Aorta (tissue), 5 donors: Measurements from ENCODE around the gene PTGIR. TPM values are rescaled to one million over a fixed set of nuclear protein-coding genes. Genes with fewer than 3 reads are reported as not detected.

ENCODE experiments used
- ATAC-seq: fragments of 200-7000 bp; cut with Tn5 transposase; one replicate; pipeline ENCODE4 v1.9.1; 2022; ENCODE audit warnings: moderate library complexity; ENCODE audit not compliant: low FRiP score
- DNase-seq, 2 donors: peaks; one replicate each; pipeline ENCODE4 v3.0.0-alpha.2; 2020
- H3K27ac ChIP-seq, 2 donors: one replicate each; pipeline ENCODE4 v1.5.1; 2013; ENCODE audit warnings: low read length in 2 of 2, mild to moderate bottlenecking in 2 of 2, moderate library complexity in 2 of 2, control low read depth in 1 of 2, inconsistent platforms in 1 of 2, low read depth in 1 of 2
- H3K27me3 ChIP-seq, 2 donors: one replicate each; pipeline ENCODE4 v1.6.1; 2013; ENCODE audit warnings: control low read depth in 1 of 2, low read length in 1 of 2, mild to moderate bottlenecking in 1 of 2, moderate library complexity in 1 of 2; ENCODE audit not compliant: insufficient read depth in 2 of 2, control insufficient read depth in 1 of 2
- H3K36me3 ChIP-seq, 2 donors: one replicate each; pipeline ENCODE4 v1.6.1; 2013; ENCODE audit warnings: control low read depth in 1 of 2, low read length in 1 of 2, mild to moderate bottlenecking in 1 of 2; ENCODE audit not compliant: insufficient read depth in 2 of 2, control insufficient read depth in 1 of 2
- H3K4me1 ChIP-seq, 2 donors: one replicate each; pipeline ENCODE4 v1.6.1; 2013; ENCODE audit warnings: low read length in 2 of 2, control low read depth in 1 of 2, mild to moderate bottlenecking in 1 of 2, moderate library complexity in 1 of 2; ENCODE audit not compliant: insufficient read depth in 2 of 2, control insufficient read depth in 1 of 2
- H3K4me3 ChIP-seq, 2 donors: one replicate each; pipeline ENCODE4 v1.5.1; 2013; ENCODE audit warnings: low read length in 2 of 2, control low read depth in 1 of 2, mild to moderate bottlenecking in 1 of 2
- H3K9me3 ChIP-seq: one replicate; pipeline ENCODE4 v1.6.1; 2013; ENCODE audit warnings: mild to moderate bottlenecking, low read length; ENCODE audit not compliant: control insufficient read depth
- WGBS, 2 donors: extraction: QIAGEN DNeasy Blood & Tissue Kit; methylation state at CpG; one replicate each; pipeline ENCODE4 v1.1.7; 2013; 5-methylcytosine and 5-hydroxymethylcytosine counted together
- intact Hi-C, 2 donors: fragments of 100-400 bp; cut with DNase I; formaldehyde crosslinking; loops; one replicate each; pipeline versions ENCODE4 v1.14.2 to v1.15.0; 2022
- polyA plus RNA-seq, 2 donors: library from polyadenylated mRNA; stranded (reverse); fragments of 200-250 nt; gene quantifications; one replicate each; pipeline ENCODE4 v1.2.3, GENCODE V29; 2013
- total RNA-seq, 2 donors: library from RNA; stranded (reverse); fragmentation: NEBNext Ultra II Directional; extraction: Animal tissue kit (Norgen Biotek cat#: 25700); gene quantifications; one replicate each; pipeline ENCODE4 v1.2.1, GENCODE V29; 2021
- donor health status: healthy with polysubstance abuse.
- donor health status: Bipolar disorder and iron deficiency.
- donor health status: DM: no; HTN: no; CAD: no.
- donor health status: DM: no; HTN: no; CAD: no.
- donor health status: DM: yes; HTN: yes; CAD: no.

PTGIR gene
- total and polyA plus RNA-seq, 4 donors: 17.3 to 119 (median 70.6) TPM

DNA sequence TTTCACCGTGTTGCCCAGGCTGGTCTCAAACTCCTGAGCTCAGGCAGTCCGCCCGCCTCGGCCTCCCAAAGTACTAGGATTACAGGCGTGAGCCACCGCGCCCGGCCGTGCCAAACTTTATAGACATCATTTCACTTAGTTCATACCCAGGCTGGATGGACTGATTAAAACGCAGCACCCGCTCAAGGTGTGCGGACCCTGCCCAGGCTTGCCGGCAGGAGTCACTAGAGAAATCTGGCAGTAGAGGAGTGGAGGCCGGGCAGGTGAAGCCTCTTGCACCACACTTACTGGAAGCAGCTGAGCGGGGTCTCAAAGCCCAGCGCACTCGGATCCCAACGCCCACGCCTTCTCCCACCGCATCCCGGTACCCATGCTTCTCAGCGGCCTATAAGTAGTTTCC, 11.4 kb downstream of the PTGIR start:
- ATAC-seq: no peak
- Histone ChIP-seq H3K27ac (no peak overlapping the region), H3K4me3 (no peak overlapping the region), H3K27me3 (no peaks in the 10 kb centered on the region), H3K9me3 (no peaks in the 10 kb centered on the region), H3K36me3 (peaks cover 0 to 3% of the 10 kb centered on the region in 2 donors), H3K4me1 (peaks cover 0 to under 1% of the 10 kb centered on the region in 2 donors)
- intact Hi-C loops: no loop called here
- 87 to 89% methylated on average over 22 of the region's 22 CpGs for WGBS, 2 donors
- peak; percentile 48 to 74 for DNase-seq

DNA sequence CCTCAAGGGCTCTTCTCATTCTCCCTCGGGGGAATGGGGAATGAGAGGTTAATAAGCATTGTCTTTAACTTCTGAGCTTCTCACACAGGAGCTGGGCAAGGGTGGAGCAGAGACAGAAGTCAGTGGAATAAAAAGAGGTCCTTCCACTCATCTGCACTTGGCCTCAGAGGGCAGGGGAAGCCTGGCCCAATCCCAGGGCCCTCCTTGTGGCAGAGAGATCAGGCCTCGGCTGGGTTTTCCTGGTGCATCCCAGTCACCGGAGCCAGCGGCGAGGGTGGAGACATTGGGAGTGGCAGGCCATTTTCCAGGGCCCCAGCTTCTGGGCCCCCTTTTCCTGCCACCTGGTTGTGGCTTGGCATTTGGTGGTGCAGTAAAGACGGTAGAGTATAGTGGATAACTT, 13.1 kb downstream of the PTGIR start:
- intact Hi-C loops: loop anchor here (1.0 to 2.0 kb wide), 2 partner anchors 10 to 51 kb away; partner anchors contain the start of gene CALM3 (in 1 of the 2)
- Histone ChIP-seq H3K27me3 (no peaks in the 10 kb centered on the region), H3K4me3 (no peak overlapping the region), H3K36me3 (peaks cover 0 to 6% of the 10 kb centered on the region in 2 donors), H3K4me1 (no peaks in the 10 kb centered on the region), H3K27ac (no peak overlapping the region), H3K9me3 (no peaks in the 10 kb centered on the region)
- WGBS, 2 donors: 78 to 79% methylated on average over 6 of the region's 6 CpGs
- ATAC-seq (no peak), DNase-seq (peak; percentile 33 to 57)

DNA sequence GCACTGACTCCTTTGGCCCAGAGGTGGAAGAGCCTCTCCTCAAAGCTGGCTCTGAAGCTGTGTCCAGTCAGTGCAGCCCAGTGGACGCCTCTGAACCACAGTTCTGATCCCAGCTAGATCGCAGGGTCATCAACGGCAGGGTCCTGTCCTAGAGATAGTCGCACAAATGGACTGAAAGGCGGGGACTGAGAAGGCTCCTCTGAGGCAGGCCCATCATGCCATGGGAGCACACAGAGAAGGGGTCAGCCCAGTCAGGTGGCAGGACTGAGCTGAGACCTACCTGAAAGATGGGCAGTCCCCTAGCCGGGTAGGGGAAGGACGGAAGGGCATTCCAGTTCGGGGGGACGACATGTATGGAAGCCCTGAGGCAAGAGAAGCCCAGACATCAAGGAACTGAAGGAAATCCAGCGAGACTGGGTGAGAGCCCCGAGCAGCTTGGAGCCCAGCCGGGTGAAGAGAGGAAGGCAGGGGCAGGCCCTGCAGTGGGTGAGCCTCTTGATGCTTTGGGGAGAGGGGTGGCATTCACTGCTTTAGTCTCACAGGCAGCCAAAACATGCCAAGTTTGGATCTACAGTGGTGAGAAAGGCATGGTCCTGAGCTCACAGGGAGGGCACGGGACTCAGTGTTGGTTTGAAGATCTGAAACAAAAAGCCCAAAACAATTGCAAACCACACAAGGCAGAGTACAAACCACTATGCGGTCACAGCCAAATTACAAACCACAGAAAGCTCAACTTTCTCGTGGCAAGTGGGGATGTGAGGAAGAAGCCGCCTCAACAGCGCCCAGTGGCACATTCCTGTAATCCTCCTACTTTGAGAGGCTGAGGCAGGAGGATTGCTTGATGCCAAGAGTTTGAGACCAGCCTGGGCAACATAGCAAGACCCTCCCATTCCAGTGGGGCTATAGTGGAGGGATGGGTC, 13.8 kb downstream of the PTGIR start:
- Histone ChIP-seq H3K27me3 (no peaks in the 10 kb centered on the region), H3K9me3 (no peaks in the 10 kb centered on the region), H3K4me1 (no peaks in the 10 kb centered on the region), H3K27ac (no peak overlapping the region), H3K36me3 (peaks cover 0 to 6% of the 10 kb centered on the region in 2 donors), H3K4me3 (no peak overlapping the region)
- DNase-seq (peak; percentile 39 to 69), ATAC-seq (no peak)
- 70% methylated on average over 17 of the region's 17 CpGs for WGBS, 2 donors
- intact Hi-C loops: loop anchor here in 1 of 2 donors (2.0 kb wide), 1 partner anchor 52 kb away; no protein-coding TSS in a partner anchor

DNA sequence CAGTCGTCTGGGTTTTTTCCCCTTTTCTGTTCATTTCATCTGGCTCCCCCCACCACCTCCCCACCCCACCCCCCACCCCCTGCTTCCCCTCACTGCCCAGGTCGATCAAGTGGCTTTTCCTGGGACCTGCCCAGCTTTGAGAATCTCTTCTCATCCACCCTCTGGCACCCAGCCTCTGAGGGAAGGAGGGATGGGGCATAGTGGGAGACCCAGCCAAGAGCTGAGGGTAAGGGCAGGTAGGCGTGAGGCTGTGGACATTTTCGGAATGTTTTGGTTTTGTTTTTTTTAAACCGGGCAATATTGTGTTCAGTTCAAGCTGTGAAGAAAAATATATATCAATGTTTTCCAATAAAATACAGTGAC, 14.5 kb downstream of the PTGIR start:
- WGBS, 2 donors: 31 to 40% methylated on average over 5 of the region's 5 CpGs
- Histone ChIP-seq H3K4me1 (peaks cover 0 to 4% of the 10 kb centered on the region in 2 donors), H3K36me3 (peaks cover 0 to 6% of the 10 kb centered on the region in 2 donors), H3K9me3 (no peaks in the 10 kb centered on the region), H3K27ac (no peak overlapping the region), H3K27me3 (no peaks in the 10 kb centered on the region), H3K4me3 (no peak overlapping the region)
- DNase-seq (peak; percentile 23 to 24), ATAC-seq (no peak)
- intact Hi-C loops: loop anchor here in 1 of 2 donors (2.0 kb wide), 1 partner anchor 52 kb away; no protein-coding TSS in a partner anchor

DNA sequence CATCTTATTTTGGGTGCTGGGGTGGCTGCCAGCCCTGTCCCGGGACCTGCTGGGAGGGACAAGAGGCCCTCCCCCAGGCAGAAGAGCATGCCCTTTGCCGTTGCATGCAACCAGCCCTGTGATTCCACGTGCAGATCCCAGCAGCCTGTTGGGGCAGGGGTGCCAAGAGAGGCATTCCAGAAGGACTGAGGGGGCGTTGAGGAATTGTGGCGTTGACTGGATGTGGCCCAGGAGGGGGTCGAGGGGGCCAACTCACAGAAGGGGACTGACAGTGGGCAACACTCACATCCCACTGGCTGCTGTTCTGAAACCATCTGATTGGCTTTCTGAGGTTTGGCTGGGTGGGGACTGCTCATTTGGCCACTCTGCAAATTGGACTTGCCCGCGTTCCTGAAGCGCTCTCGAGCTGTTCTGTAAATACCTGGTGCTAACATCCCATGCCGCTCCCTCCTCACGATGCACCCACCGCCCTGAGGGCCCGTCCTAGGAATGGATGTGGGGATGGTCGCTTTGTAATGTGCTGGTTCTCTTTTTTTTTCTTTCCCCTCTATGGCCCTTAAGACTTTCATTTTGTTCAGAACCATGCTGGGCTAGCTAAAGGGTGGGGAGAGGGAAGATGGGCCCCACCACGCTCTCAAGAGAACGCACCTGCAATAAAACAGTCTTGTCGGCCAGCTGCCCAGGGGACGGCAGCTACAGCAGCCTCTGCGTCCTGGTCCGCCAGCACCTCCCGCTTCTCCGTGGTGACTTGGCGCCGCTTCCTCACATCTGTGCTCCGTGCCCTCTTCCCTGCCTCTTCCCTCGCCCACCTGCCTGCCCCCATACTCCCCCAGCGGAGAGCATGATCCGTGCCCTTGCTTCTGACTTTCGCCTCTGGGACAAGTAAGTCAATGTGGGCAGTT, 15.1 kb downstream of the PTGIR start:
- DNase-seq: peak; percentile 49 to 62
- intact Hi-C loops: loop anchor here (2.0 to 10.0 kb wide), 2 partner anchors 53 to 235 kb away; no protein-coding TSS in a partner anchor
- Histone ChIP-seq H3K9me3 (no peaks in the 10 kb centered on the region), H3K27me3 (no peaks in the 10 kb centered on the region), H3K4me1 (peaks cover 0 to 4% of the 10 kb centered on the region in 2 donors), H3K4me3 (no peak overlapping the region), H3K36me3 (peaks cover 0 to 6% of the 10 kb centered on the region in 2 donors), H3K27ac (no peak overlapping the region)
- 62 to 63% methylated on average over 28 to 30 of the region's 30 CpGs for WGBS, 2 donors
- no peak for ATAC-seq

DNA sequence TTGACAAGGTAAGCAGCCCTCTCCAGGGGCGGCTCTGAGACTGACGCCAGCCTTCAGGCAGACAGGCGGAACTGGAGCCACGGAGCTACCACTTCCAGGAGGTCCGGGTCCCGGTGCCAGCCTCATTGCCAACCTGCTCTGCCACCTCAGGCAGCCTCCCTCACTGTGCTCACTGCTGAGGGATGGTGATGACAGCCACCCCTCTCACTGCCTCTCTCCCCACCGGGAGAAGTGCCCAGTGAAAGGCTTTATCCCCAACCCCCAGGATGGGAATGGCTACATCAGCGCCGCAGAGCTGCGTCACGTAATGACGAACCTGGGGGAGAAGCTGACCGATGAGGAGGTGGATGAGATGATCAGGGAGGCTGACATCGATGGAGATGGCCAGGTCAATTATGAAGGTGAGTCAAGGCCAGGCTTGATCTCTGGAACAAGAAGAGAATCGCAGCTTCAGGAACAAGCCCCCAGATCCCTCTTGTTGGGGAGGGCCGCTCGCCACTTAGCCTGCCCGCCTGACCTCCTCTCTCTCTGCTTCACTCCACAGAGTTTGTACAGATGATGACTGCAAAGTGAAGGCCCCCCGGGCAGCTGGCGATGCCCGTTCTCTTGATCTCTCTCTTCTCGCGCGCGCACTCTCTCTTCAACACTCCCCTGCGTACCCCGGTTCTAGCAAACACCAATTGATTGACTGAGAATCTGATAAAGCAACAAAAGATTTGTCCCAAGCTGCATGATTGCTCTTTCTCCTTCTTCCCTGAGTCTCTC, 16.1 kb downstream of the PTGIR start:
- intact Hi-C loops: loop anchor here in 1 of 2 donors (10.0 kb wide), 1 partner anchor 236 kb away; no protein-coding TSS in a partner anchor
- peaks cover 0 to 4% of the 10 kb centered on the region in 2 donors for H3K4me1 ChIP-seq
- ATAC-seq: no peak
- H3K27me3 ChIP-seq: no peaks in the 10 kb centered on the region
- no peak overlapping the region for H3K4me3 ChIP-seq
- no peak overlapping the region for H3K27ac ChIP-seq
- WGBS, 2 donors: 87 to 88% methylated on average over 27 of the region's 27 CpGs
- DNase-seq: peak; percentile 47 to 76
- H3K9me3 ChIP-seq: no peaks in the 10 kb centered on the region
- peaks cover 0 to 6% of the 10 kb centered on the region in 2 donors for H3K36me3 ChIP-seq

DNA sequence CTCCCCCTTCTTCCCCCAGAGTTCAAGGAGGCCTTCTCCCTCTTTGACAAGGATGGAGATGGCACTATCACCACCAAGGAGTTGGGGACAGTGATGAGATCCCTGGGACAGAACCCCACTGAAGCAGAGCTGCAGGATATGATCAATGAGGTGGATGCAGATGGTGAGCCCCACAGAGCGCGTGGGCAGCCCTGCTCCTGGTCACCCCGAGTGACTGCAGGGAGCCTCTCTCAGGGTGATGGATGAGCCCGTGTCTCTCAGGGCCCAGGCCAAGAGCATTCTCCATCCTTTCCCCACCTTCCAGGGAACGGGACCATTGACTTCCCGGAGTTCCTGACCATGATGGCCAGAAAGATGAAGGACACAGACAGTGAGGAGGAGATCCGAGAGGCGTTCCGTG, 16.7 kb downstream of the PTGIR start:
- Histone ChIP-seq H3K27ac (no peak overlapping the region), H3K9me3 (no peaks in the 10 kb centered on the region), H3K36me3 (peaks cover 0 to 6% of the 10 kb centered on the region in 2 donors), H3K4me3 (no peak overlapping the region), H3K27me3 (no peaks in the 10 kb centered on the region), H3K4me1 (peaks cover 0 to 4% of the 10 kb centered on the region in 2 donors)
- ATAC-seq (no peak), DNase-seq (no peak)
- 87 to 88% methylated on average over 9 of the region's 9 CpGs for WGBS, 2 donors
- intact Hi-C loops: loop anchor here in 1 of 2 donors (10.0 kb wide), 1 partner anchor 237 kb away; no protein-coding TSS in a partner anchor
